GM19193 (cell line): ENCODE data around the gene KIAA0753.

Experiments
- POLR2A ChIP-seq: IDR thresholded peaks from 4 replicates; pipeline ENCODE4 v1.6.1; 2011; ENCODE audit not compliant: insufficient read depth, insufficient read length; ENCODE audit errors: extremely low read depth

Gene KIAA0753

GRCh38 chr17:6640536-6641246 is at the start of gene KIAA0753, which contains the start of gene TXNDC17:
Gene KIAA0753, minus strand, starts transcription at chr17:6640711. Its CDS starts 5,608 bp downstream, at chr17:6635103.
Gene TXNDC17, plus strand, starts transcription at chr17:6641060. Its CDS starts 23 bp downstream, at chr17:6641083.
- TF ChIP-seq POLR2A, result peak; percentile 98

DNA sequence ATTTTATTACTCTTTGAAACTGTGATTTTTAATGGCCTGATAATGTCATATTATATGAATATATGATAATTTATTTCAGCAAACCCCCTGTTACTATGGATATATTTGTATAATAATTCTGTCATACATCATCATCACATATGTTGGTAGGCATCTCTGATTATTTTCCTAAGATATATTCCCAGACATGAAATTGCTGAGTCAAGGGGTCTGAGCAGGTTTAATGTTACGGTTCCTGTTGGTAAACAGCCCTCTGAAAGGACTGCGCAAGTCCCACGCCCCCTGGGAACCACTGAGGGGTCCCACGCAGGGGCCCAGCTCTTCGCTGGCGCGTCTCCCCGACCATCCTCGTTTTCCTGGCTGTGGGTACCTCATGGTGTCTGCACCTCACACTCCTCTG is 48.4 kb upstream of the KIAA0753 start:
- no peak for TF ChIP-seq POLR2A

DNA sequence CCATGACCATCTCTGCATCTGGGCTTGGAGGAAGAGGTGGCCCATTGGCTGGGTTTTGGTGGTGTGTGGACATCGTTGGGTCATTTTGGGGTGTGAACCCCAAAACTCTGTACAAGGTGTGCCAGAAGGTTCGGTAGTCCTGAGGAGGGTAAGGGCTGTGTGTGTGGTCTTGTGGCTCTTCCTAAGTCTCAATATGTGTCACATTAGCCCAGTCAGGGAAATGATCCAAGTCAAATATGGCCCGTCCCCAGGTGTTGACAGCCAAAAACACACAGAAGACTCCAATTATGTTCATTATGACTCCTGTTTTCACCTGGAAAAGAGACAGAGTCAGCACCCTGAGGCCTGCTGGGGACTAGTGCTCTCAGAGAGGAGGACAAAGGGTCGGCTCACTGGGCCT is 45.5 kb upstream of the KIAA0753 start:
- TF ChIP-seq POLR2A, result no peak

DNA sequence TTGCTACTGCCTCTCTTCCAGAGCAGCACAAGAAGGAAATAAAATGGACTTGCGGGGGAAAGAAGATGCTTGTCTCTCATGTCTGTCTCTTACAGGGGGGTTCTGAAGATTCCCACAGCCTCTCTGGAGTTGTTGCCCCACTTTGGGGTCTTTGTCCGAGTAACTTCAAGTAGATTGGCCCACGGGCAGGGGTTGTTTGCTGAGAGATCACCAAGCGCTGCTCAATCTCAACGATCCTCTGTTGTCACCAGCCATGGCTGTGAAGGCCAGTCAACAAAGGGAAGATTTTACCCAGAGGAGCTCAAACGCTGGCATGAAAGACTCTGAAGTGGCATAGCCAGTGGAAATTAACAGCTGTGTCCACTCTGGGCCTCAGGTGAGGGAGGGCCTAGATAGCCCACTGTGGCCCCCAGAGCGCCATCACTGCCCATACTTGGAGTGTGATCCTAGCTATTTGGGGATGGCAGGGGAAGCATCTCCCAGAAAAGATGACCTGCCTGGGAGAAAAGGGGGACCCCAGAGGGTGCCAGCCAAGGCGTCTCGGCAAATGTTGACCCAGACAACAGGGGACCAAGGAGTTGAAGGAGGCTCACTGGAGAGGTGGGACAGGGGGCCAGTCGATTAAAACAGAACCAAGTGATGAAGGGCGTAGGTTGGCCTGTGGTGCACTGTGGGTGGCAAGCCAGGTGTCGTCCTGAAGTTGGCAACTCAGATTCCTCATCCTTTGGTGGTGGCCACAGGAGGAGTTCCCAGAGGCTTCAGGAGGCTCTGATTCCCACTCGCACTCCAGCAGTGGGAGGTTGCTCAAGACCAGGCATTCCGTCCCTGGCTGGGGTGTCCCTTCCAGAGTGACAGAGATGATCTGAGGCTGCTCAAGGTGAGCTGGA is 44.6 kb upstream of the KIAA0753 start:
- TF ChIP-seq POLR2A, result no peak

- TF ChIP-seq POLR2A, result no peak
Measured at GRCh38 chr17:6684460-6684783, 43.9 kb upstream of the KIAA0753 start.

DNA sequence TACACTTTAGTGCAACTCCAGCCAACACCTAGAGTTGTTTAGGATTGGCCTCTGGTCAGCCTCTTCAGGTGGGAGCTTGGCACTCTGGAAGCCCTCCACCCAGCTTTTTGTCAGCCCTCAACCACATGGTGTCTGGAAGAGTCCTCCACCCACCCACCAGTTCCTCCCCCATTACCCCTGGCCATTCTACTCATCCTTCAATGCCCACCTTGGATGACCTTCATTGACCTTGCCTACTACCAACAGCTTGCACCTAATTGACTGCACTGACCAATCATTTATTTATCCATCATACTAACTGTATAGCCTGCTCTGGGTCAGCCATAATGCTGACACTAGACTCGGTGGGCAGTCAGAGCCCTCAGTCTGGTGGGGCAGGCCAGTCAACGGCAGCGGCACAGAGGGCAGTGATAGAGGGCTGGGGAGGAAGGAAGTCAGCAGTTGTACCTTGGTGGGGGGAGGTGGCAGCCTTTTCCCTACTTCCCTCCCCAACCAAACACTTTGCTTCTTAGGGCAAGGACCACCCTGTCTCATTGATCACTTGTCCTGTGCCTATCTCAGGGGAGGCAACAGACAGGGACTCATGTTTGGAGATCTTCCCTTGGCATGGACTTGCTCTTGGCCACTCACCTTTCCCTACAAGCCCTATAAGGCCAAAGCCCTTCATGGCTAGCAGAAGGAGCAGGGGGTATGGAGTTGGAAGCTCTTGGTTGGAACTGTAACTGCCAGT is 43.4 kb upstream of the KIAA0753 start:
- no peak for TF ChIP-seq POLR2A

DNA sequence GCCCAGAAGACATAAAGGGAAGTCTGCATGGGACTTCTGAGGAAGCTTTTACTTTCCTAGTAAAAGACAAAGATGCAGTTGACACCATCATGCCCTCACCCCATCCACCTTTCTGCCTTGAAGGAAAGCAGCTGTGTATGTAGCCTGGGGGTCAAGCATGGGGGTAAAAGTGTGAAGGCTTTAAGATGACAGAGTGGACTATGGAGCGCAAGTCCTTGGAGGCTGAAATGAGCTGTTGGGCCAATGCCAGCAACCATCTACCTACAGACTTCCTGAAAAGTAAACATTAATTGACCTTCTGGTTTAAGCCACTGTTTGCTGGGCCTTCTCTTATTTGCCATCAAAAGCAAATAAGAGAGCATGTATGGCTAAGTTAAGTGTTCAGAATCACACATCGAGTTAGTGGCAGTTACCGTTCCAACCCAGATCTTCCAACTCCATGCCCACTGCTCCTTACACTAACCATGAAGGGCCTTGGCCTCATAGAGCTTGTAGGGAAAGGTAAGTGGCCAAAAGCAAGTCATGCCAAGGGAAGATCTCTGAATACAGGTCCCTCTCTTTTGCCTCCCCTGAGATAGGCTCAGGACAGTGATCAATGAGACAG is 42.7 kb upstream of the KIAA0753 start:
- TF ChIP-seq POLR2A, result no peak

DNA sequence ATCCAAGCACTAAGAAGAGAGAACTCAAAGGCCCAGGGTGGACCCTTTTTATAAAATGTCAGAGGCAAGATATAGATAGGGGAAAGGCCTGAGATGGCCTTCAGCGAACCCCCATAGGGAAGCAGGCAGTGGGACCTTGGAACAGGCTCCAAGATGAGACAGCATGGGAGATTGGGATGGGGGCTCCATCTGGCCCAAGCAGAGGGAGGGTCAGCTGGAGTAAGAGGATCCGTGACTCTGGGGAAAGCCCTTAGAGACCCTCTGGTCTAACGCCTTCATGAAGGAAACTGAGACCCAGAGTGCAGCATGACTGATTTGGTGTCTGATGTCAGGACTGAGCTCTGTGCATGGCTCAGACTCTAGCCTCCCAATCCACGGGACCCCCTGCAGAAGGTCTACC is 41.8 kb upstream of the KIAA0753 start:
- no peak for TF ChIP-seq POLR2A

DNA sequence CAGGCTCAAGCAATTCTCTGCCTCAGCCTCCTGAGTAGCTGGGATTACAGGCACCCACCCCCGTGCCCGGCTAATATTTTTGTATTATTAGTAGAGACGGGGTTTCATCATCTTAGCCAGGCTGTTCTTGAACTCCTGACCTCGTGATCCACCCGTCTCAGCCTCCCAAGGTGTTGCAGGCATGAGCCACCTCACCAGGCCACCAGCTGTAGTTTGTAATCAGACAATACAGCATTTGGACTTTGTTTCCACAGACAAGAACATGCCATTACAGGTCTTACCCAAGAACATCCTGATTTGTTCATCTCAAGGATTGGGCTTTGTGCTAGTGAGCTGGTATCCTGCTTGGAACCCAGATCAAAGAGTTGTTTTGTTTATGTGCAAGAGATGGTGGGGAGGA is 41.2 kb upstream of the KIAA0753 start:
- no peak for TF ChIP-seq POLR2A

GRCh38 chr17:6681176-6681575 is 40.7 kb upstream of the KIAA0753 start:
- no peak for TF ChIP-seq POLR2A

GRCh38 chr17:6679241-6679640 is 38.7 kb upstream of the KIAA0753 start:
- no peak for TF ChIP-seq POLR2A

DNA sequence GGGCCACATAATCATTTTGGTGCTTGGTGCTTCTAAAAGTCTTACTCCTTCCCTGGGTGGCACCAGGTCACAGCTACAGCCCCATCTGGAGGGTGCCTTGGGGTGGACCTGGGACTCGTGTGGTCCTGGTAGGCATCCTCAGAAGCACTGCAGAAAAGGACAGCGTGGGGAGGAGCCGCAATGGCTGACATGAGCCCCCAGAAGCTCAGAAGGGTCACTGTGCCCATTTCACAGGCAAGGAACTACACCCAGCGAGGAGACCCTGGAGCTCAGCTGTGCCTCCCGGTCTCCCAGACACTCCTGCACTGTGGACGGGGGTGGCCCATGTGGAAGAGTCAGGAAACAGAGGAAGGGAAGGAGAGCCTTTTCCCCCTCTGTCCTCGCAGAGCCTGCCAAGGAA is 37.4 kb upstream of the KIAA0753 start:
- TF ChIP-seq POLR2A, result no peak

DNA sequence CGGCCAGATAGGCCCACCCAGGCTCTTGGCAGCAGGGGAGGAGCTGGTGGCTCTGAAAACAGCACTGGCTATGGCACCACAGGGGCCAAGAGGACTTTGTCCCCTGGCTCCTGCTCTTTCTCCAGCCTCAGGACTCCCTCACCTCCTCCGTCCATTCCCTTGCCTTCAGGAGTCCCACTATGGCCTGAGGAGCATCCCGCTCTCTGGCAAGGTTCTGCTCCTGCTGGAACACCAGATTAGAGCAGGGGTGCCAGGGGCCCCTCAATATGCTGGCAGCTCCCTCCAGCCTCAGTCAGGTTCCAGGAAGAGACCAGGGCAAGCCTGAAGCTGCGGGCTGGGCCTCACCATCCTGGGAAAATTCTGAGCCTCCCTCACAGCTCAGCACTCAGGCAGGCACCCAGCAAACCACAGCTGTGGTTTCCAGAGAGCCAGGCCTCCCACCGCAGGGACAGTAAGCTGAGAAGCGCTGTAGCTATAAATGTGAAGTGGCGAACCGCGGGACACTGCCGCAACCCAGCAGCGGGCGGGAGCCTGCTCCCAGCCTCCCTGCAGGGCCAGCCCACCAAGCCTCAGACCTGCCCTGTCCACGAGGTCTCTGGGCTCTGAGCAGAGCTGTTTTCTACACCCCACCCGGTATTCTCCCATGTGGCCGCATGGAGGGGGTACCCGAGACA is 36.8 kb upstream of the KIAA0753 start:
- no peak for TF ChIP-seq POLR2A

DNA sequence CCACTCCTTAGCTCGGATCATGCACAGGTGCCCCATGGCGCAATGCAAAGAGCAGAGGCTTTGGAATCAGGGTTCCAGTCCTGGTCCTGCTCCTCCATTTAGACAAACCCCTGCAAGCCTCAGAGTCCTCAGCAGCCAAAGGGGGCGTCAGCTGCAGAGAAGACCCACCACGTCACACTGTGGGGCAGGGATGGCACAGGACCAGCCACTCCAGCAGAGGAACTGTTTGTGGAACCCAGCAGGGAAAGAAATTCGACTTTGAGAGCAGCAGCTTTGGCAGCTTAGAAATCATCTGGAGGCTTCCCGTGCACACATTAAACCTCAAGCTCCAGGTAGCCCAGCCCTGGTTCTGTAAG is 36.3 kb upstream of the KIAA0753 start:
- TF ChIP-seq POLR2A, result no peak
